PC-3 (cell line): ENCODE measurements around the gene MIB1.

Experiments used
- EZH2 ChIP-seq: fragments of 300-600 bp; sonication (generic); IDR thresholded peaks from one replicate; pipeline ENCODE4 v1.6.1; 2017; ENCODE audit warnings: antibody characterized with exemption, mild to moderate bottlenecking, low read length; ENCODE audit not compliant: unreplicated experiment
- TF ChIP-seq, protein P1 (sequence below): fragments of 300-600 bp; sonication (generic); conservative IDR thresholded peaks from 2 replicates; pipeline ENCODE4 v1.5.1; 2017; ENCODE audit warnings: antibody characterized with exemption, low read depth, mild to moderate bottlenecking, low read length

DNA sequence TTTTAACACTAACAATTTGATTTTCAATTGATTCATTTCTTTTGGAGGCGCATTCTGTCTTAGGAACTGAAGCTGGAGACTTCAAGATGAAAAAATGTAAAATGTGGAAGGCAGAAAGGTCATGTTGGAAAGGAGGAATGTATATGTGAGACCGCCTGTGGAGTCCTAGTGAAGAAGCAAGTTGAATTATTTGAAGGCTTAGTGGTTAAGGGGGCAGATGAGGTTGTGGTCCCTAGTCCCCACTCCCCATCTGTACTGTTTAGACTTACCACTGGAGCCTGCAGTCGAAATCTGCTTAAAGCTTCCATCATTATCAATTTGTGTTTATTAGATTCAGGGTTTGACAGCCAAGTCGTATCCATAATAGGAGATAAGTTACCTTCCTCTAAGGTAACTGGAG lies 15.4 kb upstream of the MIB1 start:
- TF ChIP-seq, protein P1, sequence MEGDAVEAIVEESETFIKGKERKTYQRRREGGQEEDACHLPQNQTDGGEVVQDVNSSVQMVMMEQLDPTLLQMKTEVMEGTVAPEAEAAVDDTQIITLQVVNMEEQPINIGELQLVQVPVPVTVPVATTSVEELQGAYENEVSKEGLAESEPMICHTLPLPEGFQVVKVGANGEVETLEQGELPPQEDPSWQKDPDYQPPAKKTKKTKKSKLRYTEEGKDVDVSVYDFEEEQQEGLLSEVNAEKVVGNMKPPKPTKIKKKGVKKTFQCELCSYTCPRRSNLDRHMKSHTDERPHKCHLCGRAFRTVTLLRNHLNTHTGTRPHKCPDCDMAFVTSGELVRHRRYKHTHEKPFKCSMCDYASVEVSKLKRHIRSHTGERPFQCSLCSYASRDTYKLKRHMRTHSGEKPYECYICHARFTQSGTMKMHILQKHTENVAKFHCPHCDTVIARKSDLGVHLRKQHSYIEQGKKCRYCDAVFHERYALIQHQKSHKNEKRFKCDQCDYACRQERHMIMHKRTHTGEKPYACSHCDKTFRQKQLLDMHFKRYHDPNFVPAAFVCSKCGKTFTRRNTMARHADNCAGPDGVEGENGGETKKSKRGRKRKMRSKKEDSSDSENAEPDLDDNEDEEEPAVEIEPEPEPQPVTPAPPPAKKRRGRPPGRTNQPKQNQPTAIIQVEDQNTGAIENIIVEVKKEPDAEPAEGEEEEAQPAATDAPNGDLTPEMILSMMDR: no peak
- TF ChIP-seq EZH2: no peak
